AG04450 (cell line): Measurements from ENCODE around the gene MRPS12. TPM values are rescaled to one million over a fixed set of nuclear protein-coding genes. Genes with fewer than 3 reads are reported as not detected.

Experiments
- CTCF ChIA-PET: fragments of 300-600, 350-600 bp; formaldehyde crosslinking; extraction: SDS; loops from one replicate; lab custom pipeline; 2022; ENCODE audit warnings: antibody characterized with exemption, inconsistent platforms; lab: Charles Lee
- POLR2A ChIA-PET: fragments of 350-600 bp; formaldehyde crosslinking; extraction: SDS; loops from one replicate; lab custom pipeline; 2021; ENCODE audit warnings: antibody characterized with exemption, inconsistent platforms; lab: Yijun Ruan, JAX
- DNase-seq: peaks from one replicate; pipeline ENCODE4 v3.0.0-alpha.2; 2011; ENCODE audit warnings: low read depth, low spot score
- H3K27ac ChIP-seq: one replicate; pipeline ENCODE4 v1.5.1; 2012; ENCODE audit warnings: low read depth, low read length, control low read depth
- H3K27me3 ChIP-seq: one replicate; pipeline ENCODE4 v1.6.0; 2012; ENCODE audit warnings: low read length; ENCODE audit not compliant: control insufficient read depth, insufficient read depth
- H3K4me3 ChIP-seq: 2 replicates; pipeline ENCODE4 v1.5.1; 2011; ENCODE audit warnings: mild to moderate bottlenecking, low read depth, low read length, control low read depth
- H3K9me3 ChIP-seq: 2 replicates; pipeline ENCODE4 v1.5.1; 2012; ENCODE audit warnings: low read length; ENCODE audit not compliant: control insufficient read depth, insufficient read depth
- CTCF ChIP-seq: IDR thresholded peaks from 2 replicates; pipeline ENCODE4 v1.5.1; 2011; ENCODE audit warnings: low read depth, low read length, control low read depth, inconsistent platforms
- polyA plus RNA-seq: library from polyadenylated mRNA; depleted of rRNA; stranded (reverse); fragments of >200 nt; gene quantifications from 2 replicates; pipeline ENCODE4 v1.2.3, GENCODE V29; 2011; rRNA removed

The MRPS12 gene
- polyA plus RNA-seq, 1 experiment: 19.7 TPM

- peaks cover 1% of the 10 kb centered on the region for H3K27me3 ChIP-seq
- ChIA-PET CTCF (interaction anchor here (0.6 kb wide), 1 partner anchor 19 kb away, joined by 3 read pairs; no protein-coding TSS in a partner anchor), POLR2A (no interaction called here)
- no peak for TF ChIP-seq CTCF
- no peak overlapping the region for H3K27ac ChIP-seq
- peaks cover 14% of the 10 kb centered on the region for H3K9me3 ChIP-seq
- H3K4me3 ChIP-seq: no peak overlapping the region
- no peak for DNase-seq
Observed at GRCh38 chr19:38980583-38981374, 50.0 kb downstream of the MRPS12 start.

Other genes with a start within 250 kb of the MRPS12 start
- 0.66 and 0.69 TPM in 2 replicates for gene CAPN12, start 186.5 kb upstream of the MRPS12 start, polyA plus RNA-seq
- gene LGALS7, start 157.4 kb upstream of the MRPS12 start, polyA plus RNA-seq: not detected in 2 replicates
- not detected in 2 replicates for gene LGALS7B, start 141.7 kb upstream of the MRPS12 start, polyA plus RNA-seq
- 0.07 TPM in 1 of 2 replicates, not detected in the other for gene LGALS4, start 118.0 kb upstream of the MRPS12 start, polyA plus RNA-seq
- 86.5 and 109 TPM in 2 replicates for gene ECH1, start 99.2 kb upstream of the MRPS12 start, polyA plus RNA-seq
- gene HNRNPL, start 81.0 kb upstream of the MRPS12 start, polyA plus RNA-seq: 281 and 316 TPM in 2 replicates
- 1.6 TPM in 2 replicates for gene RINL, start 52.7 kb upstream of the MRPS12 start, polyA plus RNA-seq
- gene SIRT2, start 31.3 kb upstream of the MRPS12 start, polyA plus RNA-seq: 45.5 and 61.3 TPM in 2 replicates
- gene NFKBIB, start 31.0 kb upstream of the MRPS12 start, polyA plus RNA-seq: 9.9 and 14.1 TPM in 2 replicates
- gene CCER2, start 18.8 kb upstream of the MRPS12 start, polyA plus RNA-seq: 0.09 TPM in 1 of 2 replicates, not detected in the other
- gene SARS2, start 181 bp upstream of the MRPS12 start, polyA plus RNA-seq: 10.1 and 16.2 TPM in 2 replicates
- gene FBXO17, start 44.8 kb downstream of the MRPS12 start, polyA plus RNA-seq: 10.8 and 11.6 TPM in 2 replicates
- gene FBXO27, start 101.6 kb downstream of the MRPS12 start, polyA plus RNA-seq: 2.0 and 2.4 TPM in 2 replicates
- not detected in 2 replicates for gene ACP7, start 153.4 kb downstream of the MRPS12 start, polyA plus RNA-seq
- gene PAK4, start 194.8 kb downstream of the MRPS12 start, polyA plus RNA-seq: 10.4 and 12.4 TPM in 2 replicates